GM12873 (cell line): Measurements from ENCODE around the gene ZFYVE9.

Source experiments
- CTCF ChIP-seq: IDR thresholded peaks from 2 replicates; pipeline ENCODE4 v1.5.1; 2012; ENCODE audit warnings: low read depth, mild to moderate bottlenecking, moderate library complexity, low read length, control low read depth; ENCODE audit not compliant: insufficient read depth; ENCODE audit errors: missing control alignments

The ZFYVE9 gene

GRCh38 chr1:52341655-52342260 lies 199.9 kb downstream of the ZFYVE9 start:
- no peak for TF ChIP-seq CTCF

GRCh38 chr1:52343979-52344378 lies 202.1 kb downstream of the ZFYVE9 start:
- TF ChIP-seq CTCF, result no peak

GRCh38 chr1:52345252-52345651 lies 203.4 kb downstream of the ZFYVE9 start:
- no peak for TF ChIP-seq CTCF

- no peak for TF ChIP-seq CTCF
Measured at GRCh38 chr1:52346653-52347052, 204.8 kb downstream of the ZFYVE9 start.

GRCh38 chr1:52348704-52349300 lies 206.9 kb downstream of the ZFYVE9 start:
- no peak for TF ChIP-seq CTCF

GRCh38 chr1:52352690-52353089 lies 210.8 kb downstream of the ZFYVE9 start:
- TF ChIP-seq CTCF, result no peak

- no peak for TF ChIP-seq CTCF
Measured at GRCh38 chr1:52355436-52355835, 213.5 kb downstream of the ZFYVE9 start.
